HepG2 (cell line): ENCODE measurements around the gene ARL5C. TPM values are rescaled to one million over a fixed set of nuclear protein-coding genes. Genes with fewer than 3 reads are reported as not detected.

ENCODE experiments used
- ATAC-seq: fragments of 200-7000 bp; cut with Tn5 transposase; 3 replicates; pipeline ENCODE4 v1.9.1; 2020; ENCODE audit warnings: mild to moderate bottlenecking, moderate library complexity
- BruUV-seq: library from RNA; stranded (reverse); fragments of 400-500 nt; replicated peaks from 2 replicates; lab custom pipeline; 2021; lab: Mats Ljungman, UMichigan
- CTCF ChIA-PET: fragments of 300-600 bp; formaldehyde crosslinking; extraction: SDS; loops from one replicate; lab custom pipeline; 2021; ENCODE audit warnings: low total read pairs, inconsistent platforms, low intra/inter-chr PET ratio; lab: Yijun Ruan, JAX
- POLR2A ChIA-PET: fragments of 350-600 bp; sonication (Branson Sonifier 250); formaldehyde crosslinking; loops from one replicate; lab custom pipeline; 2020; ENCODE audit warnings: antibody characterized with exemption, inconsistent platforms; lab: Yijun Ruan, JAX
- DNase-seq: peaks from one replicate; pipeline ENCODE4 v3.0.0-alpha.2; 2015; ENCODE audit warnings: low spot score
- FAIRE-seq: peaks from 3 replicates; lab custom pipeline; 2011; peaks lifted over from hg19 to GRCh38; lab: Jason Lieb, UNC
- H2AFZ ChIP-seq: one replicate; pipeline ENCODE4 v1.6.1; 2011; ENCODE audit warnings: low read length, inconsistent platforms
- H3K27ac ChIP-seq: fragments of 300-600 bp; 3 replicates; pipeline ENCODE4 v1.8.0; 2011; ENCODE audit warnings: mixed run types, mild to moderate bottlenecking, mixed read lengths, low read length, inconsistent platforms; ENCODE audit not compliant: insufficient read depth; ENCODE audit errors: extremely low read length
- H3K27me3 ChIP-seq, 2 experiments: fragments of 200-600 bp in 1 of 2; 2 replicates in 1 of 2; 3 replicates in 1 of 2; pipeline versions ENCODE4 v1.6.0 to v1.8.0; 2011; ENCODE audit warnings: low read length in 2 of 2, mild to moderate bottlenecking in 2 of 2, moderate library complexity in 2 of 2, inconsistent platforms in 1 of 2; ENCODE audit not compliant: insufficient read depth in 2 of 2, control insufficient read depth in 1 of 2
- H3K36me3 ChIP-seq, 2 experiments: fragments of 200-600 bp in 1 of 2; replicated peaks in 1 of 2; 2 replicates in 1 of 2; 3 replicates in 1 of 2; pipeline versions ENCODE4 v1.5.1 to v1.8.0; 2011; ENCODE audit warnings: low read length in 2 of 2, inconsistent platforms in 1 of 2; ENCODE audit not compliant: insufficient read depth in 2 of 2, control insufficient read depth in 1 of 2
- H3K4me1 ChIP-seq: 2 replicates; pipeline ENCODE4 v1.5.1; 2012; ENCODE audit warnings: low read length, inconsistent platforms; ENCODE audit not compliant: insufficient read depth
- H3K4me2 ChIP-seq: 2 replicates; pipeline ENCODE4 v1.6.0; 2011; ENCODE audit warnings: low read depth, low read length, inconsistent platforms
- H3K4me3 ChIP-seq, 3 experiments: fragments of 200-600 bp in 1 of 3; sonication (generic), shearing (Covaris generic) in 1 of 3; replicated peaks in 1 of 3; 2 replicates each; pipeline ENCODE4 v1.5.1; 2011 to 2016; ENCODE audit warnings: low read length in 3 of 3, inconsistent platforms in 2 of 3, low read depth in 2 of 3, mild to moderate bottlenecking in 2 of 3, control low read depth in 1 of 3, mixed read lengths in 1 of 3; ENCODE audit not compliant: insufficient read depth in 1 of 3
- H3K79me2 ChIP-seq: one replicate; pipeline ENCODE4 v1.6.1; 2011; ENCODE audit warnings: low read length, inconsistent platforms; ENCODE audit not compliant: insufficient read depth
- H3K9ac ChIP-seq: 2 replicates; pipeline ENCODE4 v1.6.0; 2011; ENCODE audit warnings: mild to moderate bottlenecking, low read depth, low read length, inconsistent platforms; ENCODE audit not compliant: insufficient read depth
- H3K9me3 ChIP-seq: 2 replicates; pipeline ENCODE4 v1.5.1; 2012; ENCODE audit warnings: mild to moderate bottlenecking, low read length
- H4K20me1 ChIP-seq: 2 replicates; pipeline ENCODE4 v1.6.0; 2011; ENCODE audit warnings: inconsistent platforms, mild to moderate bottlenecking, low read length, moderate library complexity; ENCODE audit not compliant: insufficient read depth
- AGO1 ChIP-seq: fragments of 200-400 bp; formaldehyde crosslinking; IDR thresholded peaks from 2 replicates; pipeline ENCODE4 v1.6.1; 2017; ENCODE audit warnings: mild to moderate bottlenecking, low read depth, low read length, moderate library complexity; ENCODE audit not compliant: poor library complexity, severe bottlenecking
- ARNT2 ChIP-seq: sonication (generic); formaldehyde crosslinking; IDR thresholded peaks from 2 replicates; pipeline ENCODE4 v1.8.0; 2022; ENCODE audit warnings: mild to moderate bottlenecking, low read depth, missing genetic modification reagents, moderate library complexity
- GABPB1 ChIP-seq: IDR thresholded peaks from 2 replicates; pipeline ENCODE4 v1.6.1; 2016; ENCODE audit warnings: mild to moderate bottlenecking, missing genetic modification reagents, moderate library complexity, missing compliant biosample characterization
- HIC2 ChIP-seq: sonication (generic); formaldehyde crosslinking; IDR thresholded peaks from 2 replicates; pipeline ENCODE4 v1.9.0; 2022; ENCODE audit warnings: low read depth, missing genetic modification reagents
- MTA1 ChIP-seq: sonication (generic); formaldehyde crosslinking; IDR thresholded peaks from 2 replicates; pipeline ENCODE4 v1.4.0; 2020; ENCODE audit warnings: missing genetic modification reagents, mild to moderate bottlenecking, borderline replicate concordance
- MYPOP ChIP-seq: sonication (generic); formaldehyde crosslinking; IDR thresholded peaks from 2 replicates; pipeline ENCODE4 v1.8.1; 2023; ENCODE audit warnings: mild to moderate bottlenecking, moderate library complexity, missing genetic modification reagents
- TARDBP ChIP-seq: sonication (generic); formaldehyde crosslinking; IDR thresholded peaks from 2 replicates; pipeline ENCODE4 v1.8.0; 2022; ENCODE audit warnings: mild to moderate bottlenecking, missing genetic modification reagents
- WGBS: methylation state at CpG from one replicate; pipeline ENCODE4 v1.1.6; 2017; ENCODE audit warnings: low lambda C conversion rate; 5-methylcytosine and 5-hydroxymethylcytosine counted together
- in situ Hi-C: cut with HindIII; loops from 2 replicates; pipeline ENCODE4 v1.10.0; 2017; ENCODE audit warnings: low pct_unique_long_range_greater_than_20kb; ENCODE audit not compliant: extremely low pct_ligation_motif_present
- intact Hi-C: fragments of 100-400 bp; cut with micrococcal nuclease; formaldehyde crosslinking; loops from one replicate; pipeline ENCODE4 v1.10.0; 2022; ENCODE audit not compliant: unreplicated experiment
- polyA plus RNA-seq, 8 experiments: library from polyadenylated mRNA; depleted of rRNA in 3 of 8; stranded (reverse) in 7 of 8; unstranded in 1 of 8; fragments of >200 nt; fragmentation: Illumina TruSeq in 4 of 8; extraction: Trizol in 4 of 8; gene quantifications; 2 replicates each; pipeline versions ENCODE4 v1.2.1 to v1.2.3, GENCODE V29; 2011 to 2016; ENCODE audit warnings: low read depth in 4 of 8, missing spikeins in 1 of 8, mixed read lengths in 1 of 8; ENCODE audit not compliant: insufficient read depth in 1 of 8
- total RNA-seq, 5 experiments: library from RNA; depleted of rRNA; stranded (reverse); fragments of >200 nt; fragmentation: Illumina TruSeq; extraction: Trizol; gene quantifications; 2 replicates each; pipeline ENCODE4 v1.2.3, GENCODE V29; 2016; ENCODE audit warnings: low read depth in 1 of 5
- TF ChIP-seq, protein P1 (sequence below): fragments of 450-650 bp; IDR thresholded peaks from 2 replicates; pipeline ENCODE4 v1.6.1; 2017; ENCODE audit warnings: mild to moderate bottlenecking
- TF ChIP-seq, protein P2 (sequence below): sonication (generic); formaldehyde crosslinking; conservative IDR thresholded peaks from 2 replicates; pipeline ENCODE4 v1.8.0; 2022; ENCODE audit warnings: low read depth, missing genetic modification reagents

Gene ARL5C
- total and polyA plus RNA-seq, 2 of the 13 experiments (the other 11 are each of a cell fraction or from before 2014, with no cell fraction given): not detected

DNA sequence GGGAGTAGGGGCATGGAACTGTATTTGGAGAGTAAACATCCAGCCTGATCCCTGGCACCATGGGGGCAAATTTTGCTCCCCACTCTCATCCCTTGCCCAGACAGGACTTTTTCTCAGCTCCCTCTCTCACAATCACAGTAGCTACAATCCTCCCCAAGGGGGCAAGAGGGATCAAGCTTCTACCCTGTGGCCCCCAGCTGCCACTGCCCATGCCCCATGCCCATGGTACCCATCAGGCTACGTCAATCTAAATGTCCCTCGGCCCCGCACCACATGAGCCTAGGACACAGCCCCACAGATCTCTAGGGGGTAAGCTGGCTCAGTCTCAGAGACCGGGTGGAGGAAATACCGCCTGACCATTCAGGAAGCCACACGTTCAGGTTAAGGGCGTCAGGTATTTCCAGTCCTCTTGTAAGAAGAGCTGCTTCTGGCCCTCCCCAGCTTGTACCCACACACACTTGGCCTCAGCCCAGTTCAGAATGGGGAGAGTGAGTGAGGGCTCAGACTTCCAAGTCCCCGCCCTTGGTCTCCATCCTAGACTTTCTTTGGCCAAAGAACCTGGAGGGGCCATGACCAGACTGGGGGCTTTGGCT is 29.7 kb upstream of the ARL5C start:
- Histone ChIP-seq H3K4me1 (peaks cover 43% of the 10 kb centered on the region), H4K20me1 (no peaks in the 10 kb centered on the region), H3K9me3 (no peaks in the 10 kb centered on the region), H2AFZ (no peak overlapping the region), H3K9ac (no peak overlapping the region), H3K4me3 (no peak overlapping the region), H3K27ac (no peak overlapping the region), H3K4me2 (no peak overlapping the region), H3K79me2 (peaks cover 5% of the 10 kb centered on the region), H3K27me3 (no peaks in the 10 kb centered on the region; a peak in 1 of 5 replicates), H3K36me3 (no peaks in the 10 kb centered on the region)
- DNase-seq: no peak
- 73% methylated on average over 8 of the region's 8 CpGs for WGBS
- no peak for FAIRE-seq
- in situ Hi-C loops (no loop called here), intact Hi-C loops (no loop called here)
- no TSS peak for BruUV-seq
- CTCF ChIA-PET: interaction anchor here (1.0 kb wide), 1 partner anchor 44 kb away, joined by 3 read pairs; no protein-coding TSS in a partner anchor
- no peak for ATAC-seq
- POLR2A ChIA-PET: no interaction called here
- TF ChIP-seq TARDBP: no peak
- no peak for TF ChIP-seq ARNT2
- TF ChIP-seq, protein P1, sequence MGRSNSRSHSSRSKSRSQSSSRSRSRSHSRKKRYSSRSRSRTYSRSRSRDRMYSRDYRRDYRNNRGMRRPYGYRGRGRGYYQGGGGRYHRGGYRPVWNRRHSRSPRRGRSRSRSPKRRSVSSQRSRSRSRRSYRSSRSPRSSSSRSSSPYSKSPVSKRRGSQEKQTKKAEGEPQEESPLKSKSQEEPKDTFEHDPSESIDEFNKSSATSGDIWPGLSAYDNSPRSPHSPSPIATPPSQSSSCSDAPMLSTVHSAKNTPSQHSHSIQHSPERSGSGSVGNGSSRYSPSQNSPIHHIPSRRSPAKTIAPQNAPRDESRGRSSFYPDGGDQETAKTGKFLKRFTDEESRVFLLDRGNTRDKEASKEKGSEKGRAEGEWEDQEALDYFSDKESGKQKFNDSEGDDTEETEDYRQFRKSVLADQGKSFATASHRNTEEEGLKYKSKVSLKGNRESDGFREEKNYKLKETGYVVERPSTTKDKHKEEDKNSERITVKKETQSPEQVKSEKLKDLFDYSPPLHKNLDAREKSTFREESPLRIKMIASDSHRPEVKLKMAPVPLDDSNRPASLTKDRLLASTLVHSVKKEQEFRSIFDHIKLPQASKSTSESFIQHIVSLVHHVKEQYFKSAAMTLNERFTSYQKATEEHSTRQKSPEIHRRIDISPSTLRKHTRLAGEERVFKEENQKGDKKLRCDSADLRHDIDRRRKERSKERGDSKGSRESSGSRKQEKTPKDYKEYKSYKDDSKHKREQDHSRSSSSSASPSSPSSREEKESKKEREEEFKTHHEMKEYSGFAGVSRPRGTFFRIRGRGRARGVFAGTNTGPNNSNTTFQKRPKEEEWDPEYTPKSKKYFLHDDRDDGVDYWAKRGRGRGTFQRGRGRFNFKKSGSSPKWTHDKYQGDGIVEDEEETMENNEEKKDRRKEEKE: no peak
- no peak for TF ChIP-seq AGO1
- no peak for TF ChIP-seq MYPOP (CRISPR knock-in tag)
- TF ChIP-seq, protein P2, sequence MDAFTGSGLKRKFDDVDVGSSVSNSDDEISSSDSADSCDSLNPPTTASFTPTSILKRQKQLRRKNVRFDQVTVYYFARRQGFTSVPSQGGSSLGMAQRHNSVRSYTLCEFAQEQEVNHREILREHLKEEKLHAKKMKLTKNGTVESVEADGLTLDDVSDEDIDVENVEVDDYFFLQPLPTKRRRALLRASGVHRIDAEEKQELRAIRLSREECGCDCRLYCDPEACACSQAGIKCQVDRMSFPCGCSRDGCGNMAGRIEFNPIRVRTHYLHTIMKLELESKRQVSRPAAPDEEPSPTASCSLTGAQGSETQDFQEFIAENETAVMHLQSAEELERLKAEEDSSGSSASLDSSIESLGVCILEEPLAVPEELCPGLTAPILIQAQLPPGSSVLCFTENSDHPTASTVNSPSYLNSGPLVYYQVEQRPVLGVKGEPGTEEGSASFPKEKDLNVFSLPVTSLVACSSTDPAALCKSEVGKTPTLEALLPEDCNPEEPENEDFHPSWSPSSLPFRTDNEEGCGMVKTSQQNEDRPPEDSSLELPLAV (CRISPR knock-in tag): no peak
- TF ChIP-seq HIC2: no peak
- TF ChIP-seq GABPB1 (CRISPR knock-in tag): no peak
- no peak for TF ChIP-seq MTA1 (CRISPR knock-in tag)
